GM10266 (cell line): ENCODE results near the gene GALK1.

Experiments
- DNase-seq: peaks from one replicate; pipeline ENCODE4 v3.0.0; 2012; ENCODE audit errors: extremely low spot score
- TF ChIP-seq, protein P1 (sequence below): IDR thresholded peaks from 2 replicates; pipeline ENCODE4 v1.5.1; 2012; ENCODE audit warnings: mild to moderate bottlenecking, low read depth; ENCODE audit not compliant: control insufficient read depth, insufficient read depth; ENCODE audit errors: missing control alignments

GALK1 gene

DNA sequence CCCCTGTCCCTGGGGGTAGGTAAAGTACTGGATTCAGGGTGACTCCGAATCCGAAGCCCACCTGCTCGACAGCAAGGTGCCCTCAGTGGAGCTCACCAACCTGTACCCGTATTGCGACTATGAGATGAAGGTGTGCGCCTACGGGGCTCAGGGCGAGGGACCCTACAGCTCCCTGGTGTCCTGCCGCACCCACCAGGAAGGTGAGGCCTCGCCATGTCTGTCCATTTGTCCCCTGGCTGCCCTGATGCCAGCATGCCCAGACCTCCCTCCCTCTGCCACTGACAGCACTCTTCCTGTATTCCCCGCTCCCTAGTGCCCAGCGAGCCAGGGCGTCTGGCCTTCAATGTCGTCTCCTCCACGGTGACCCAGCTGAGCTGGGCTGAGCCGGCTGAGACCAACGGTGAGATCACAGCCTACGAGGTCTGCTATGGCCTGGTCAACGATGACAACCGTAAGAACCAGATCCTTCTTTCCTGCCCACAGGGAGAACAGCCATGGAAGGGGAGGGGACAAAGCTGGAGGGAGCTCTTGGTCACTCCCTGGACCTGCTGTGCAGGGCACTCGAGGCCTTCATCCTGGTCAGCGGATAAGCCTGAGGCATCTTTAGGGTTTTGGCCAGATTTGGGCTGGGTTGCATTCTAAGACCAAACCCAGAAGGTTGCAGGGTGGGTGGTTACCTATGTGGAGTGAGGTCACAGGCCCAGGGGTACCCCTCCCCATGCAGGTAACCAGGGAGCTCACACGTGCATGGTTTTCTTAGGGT lies 14.2 kb downstream of the GALK1 start:
- TF ChIP-seq, protein P1, sequence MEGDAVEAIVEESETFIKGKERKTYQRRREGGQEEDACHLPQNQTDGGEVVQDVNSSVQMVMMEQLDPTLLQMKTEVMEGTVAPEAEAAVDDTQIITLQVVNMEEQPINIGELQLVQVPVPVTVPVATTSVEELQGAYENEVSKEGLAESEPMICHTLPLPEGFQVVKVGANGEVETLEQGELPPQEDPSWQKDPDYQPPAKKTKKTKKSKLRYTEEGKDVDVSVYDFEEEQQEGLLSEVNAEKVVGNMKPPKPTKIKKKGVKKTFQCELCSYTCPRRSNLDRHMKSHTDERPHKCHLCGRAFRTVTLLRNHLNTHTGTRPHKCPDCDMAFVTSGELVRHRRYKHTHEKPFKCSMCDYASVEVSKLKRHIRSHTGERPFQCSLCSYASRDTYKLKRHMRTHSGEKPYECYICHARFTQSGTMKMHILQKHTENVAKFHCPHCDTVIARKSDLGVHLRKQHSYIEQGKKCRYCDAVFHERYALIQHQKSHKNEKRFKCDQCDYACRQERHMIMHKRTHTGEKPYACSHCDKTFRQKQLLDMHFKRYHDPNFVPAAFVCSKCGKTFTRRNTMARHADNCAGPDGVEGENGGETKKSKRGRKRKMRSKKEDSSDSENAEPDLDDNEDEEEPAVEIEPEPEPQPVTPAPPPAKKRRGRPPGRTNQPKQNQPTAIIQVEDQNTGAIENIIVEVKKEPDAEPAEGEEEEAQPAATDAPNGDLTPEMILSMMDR: no peak
- no peak for DNase-seq

- TF ChIP-seq, protein P1: peak; percentile 90
These were observed 15.2 kb downstream of the GALK1 start for GRCh38 chr17:75749545-75750389.

GRCh38 chr17:75748706-75749105 lies 16.3 kb downstream of the GALK1 start:
- TF ChIP-seq, protein P1: no peak
- DNase-seq: no peak

More at GRCh38 chr17:75749545-75750389, 15.2 kb downstream of the GALK1 start:
- peak; percentile 89 for DNase-seq

DNA sequence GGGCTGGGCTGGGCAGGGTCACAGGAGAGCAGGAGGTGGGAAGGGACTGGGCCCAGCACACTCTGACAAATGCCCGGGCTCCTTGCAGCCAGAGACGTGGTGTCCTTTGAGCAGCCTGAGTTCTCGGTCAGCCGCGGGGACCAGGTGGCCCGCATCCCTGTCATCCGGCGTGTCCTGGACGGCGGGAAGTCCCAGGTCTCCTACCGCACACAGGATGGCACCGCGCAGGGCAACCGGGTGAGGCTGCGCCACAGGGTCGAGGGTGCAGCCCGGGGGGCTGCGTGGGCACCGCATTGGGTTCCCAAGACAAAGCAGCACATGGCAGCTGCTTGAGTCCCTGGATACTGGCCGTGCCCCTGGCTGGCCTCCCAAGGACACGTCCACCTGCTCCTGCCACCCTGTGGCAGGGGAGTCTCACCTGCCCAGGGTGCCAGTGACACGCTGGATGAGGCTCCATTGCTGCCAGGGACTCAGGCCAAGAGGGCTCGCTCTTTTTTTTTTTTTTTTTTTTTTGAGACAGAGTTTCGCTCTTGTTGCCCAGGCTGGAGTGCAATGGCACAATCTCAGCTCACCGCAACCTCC lies 21.3 kb downstream of the GALK1 start:
- no peak for DNase-seq
- TF ChIP-seq, protein P1: no peak

- DNase-seq: no peak
- TF ChIP-seq, protein P1: no peak
These were observed 22.7 kb downstream of the GALK1 start for GRCh38 chr17:75742337-75742736.

- DNase-seq: no peak
- TF ChIP-seq, protein P1: no peak
These were observed 24.3 kb downstream of the GALK1 start for GRCh38 chr17:75740631-75741077.
